Testis (tissue), 3 donors: ENCODE data around the gene APLNR. TPM values are rescaled to one million over a fixed set of nuclear protein-coding genes. Genes with fewer than 3 reads are reported as not detected.

Source experiments
- DNase-seq: peaks from one replicate; pipeline ENCODE4 v3.0.0-alpha.2; 2019
- H3K27ac ChIP-seq, 2 donors: fragments of 200-600 bp; sonication (generic); one replicate each; pipeline ENCODE4 v1.5.1; 2019
- H3K27me3 ChIP-seq: fragments of 200-600 bp; sonication (generic); one replicate; pipeline ENCODE4 v1.5.1; 2019
- H3K36me3 ChIP-seq: fragments of 200-600 bp; sonication (generic); one replicate; pipeline ENCODE4 v1.5.1; 2017; ENCODE audit warnings: low read depth; ENCODE audit errors: missing control alignments
- H3K4me1 ChIP-seq: fragments of 200-600 bp; sonication (generic); one replicate; pipeline ENCODE4 v1.5.1; 2019
- H3K4me3 ChIP-seq, 2 donors: fragments of 200-600 bp; sonication (generic); one replicate each; pipeline ENCODE4 v1.5.1; 2017 to 2019
- H3K9me3 ChIP-seq: fragments of 200-600 bp; sonication (generic); one replicate; pipeline ENCODE4 v1.5.1; 2017
- POLR2A ChIP-seq: fragments of 450-650 bp; IDR thresholded peaks from one replicate; pipeline ENCODE4 v1.6.1; 2017; ENCODE audit warnings: antibody characterized with exemption, mild to moderate bottlenecking, moderate library complexity
- WGBS, 2 donors: methylation state at CpG; one replicate each; pipeline ENCODE4 v1.1.5; 2018; 5-methylcytosine and 5-hydroxymethylcytosine counted together
- intact Hi-C: fragments of 100-400 bp; cut with DNase I; formaldehyde crosslinking; loops from one replicate; pipeline ENCODE4 v1.15.1; 2023; ENCODE audit warnings: low total_unique reads
- polyA plus RNA-seq: library from polyadenylated mRNA; stranded (reverse); fragments of 350-450 nt; fragmentation: Illumina TruSeq; extraction: RNeasy Lipid Tissue Mini Kit (QIAGEN cat#74804); gene quantifications from one replicate; pipeline ENCODE4 v1.2.3, GENCODE V29; 2014; ENCODE audit warnings: low read depth, low replicate concordance; ENCODE audit not compliant: insufficient read depth
- total RNA-seq, 2 donors: library from RNA; depleted of rRNA; stranded (reverse); fragments of >200 nt; gene quantifications; one replicate each; pipeline ENCODE4 v1.2.3, GENCODE V29; 2016
- TF ChIP-seq, protein P1 (sequence below), 3 experiments: fragments of 450-650 bp in 2 of 3; fragments of 200-600 bp in 1 of 3; sonication (generic) in 1 of 3; IDR thresholded peaks; one replicate each; pipeline ENCODE4 v1.5.1; 2016 to 2019; ENCODE audit warnings: antibody characterized with exemption in 3 of 3, mild to moderate bottlenecking in 2 of 3, moderate library complexity in 1 of 3

Gene APLNR
- total and polyA plus RNA-seq, 3 donors from 2014 or later, result 0.94 to 7.1 (median 1.1) TPM

DNA sequence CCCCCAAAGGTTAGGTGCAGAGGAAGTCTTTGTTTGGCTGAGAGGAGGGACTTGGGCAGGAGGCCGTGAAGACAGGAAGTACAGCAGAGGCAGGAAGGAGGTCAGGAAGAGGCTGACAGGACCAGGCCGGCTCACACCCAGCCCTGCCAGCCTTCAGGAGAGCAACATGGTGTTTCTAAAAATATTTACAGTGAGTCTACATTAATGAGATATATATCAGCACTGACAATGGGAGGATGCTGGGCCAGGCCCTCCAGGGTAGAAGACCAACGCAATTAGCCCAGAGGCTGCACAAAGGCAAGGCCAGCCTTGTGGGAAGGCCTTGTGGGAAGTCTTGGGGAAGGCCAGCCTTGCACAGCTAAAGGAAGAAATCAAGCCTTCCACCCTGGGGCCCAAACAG is 7.9 kb upstream of the APLNR start:
- H3K27ac ChIP-seq, result no peak overlapping the region
- H3K36me3 ChIP-seq, result no peaks in the 10 kb centered on the region
- no peak overlapping the region for H3K4me3 ChIP-seq
- H3K4me1 ChIP-seq, result no peaks in the 10 kb centered on the region
- intact Hi-C loops, result loop anchor here (5.0 kb wide), 1 partner anchor 408 kb away; no protein-coding TSS in a partner anchor
- 72 to 76% methylated on average over 3 of the region's 3 CpGs for WGBS, 2 donors
- TF ChIP-seq, protein P1, sequence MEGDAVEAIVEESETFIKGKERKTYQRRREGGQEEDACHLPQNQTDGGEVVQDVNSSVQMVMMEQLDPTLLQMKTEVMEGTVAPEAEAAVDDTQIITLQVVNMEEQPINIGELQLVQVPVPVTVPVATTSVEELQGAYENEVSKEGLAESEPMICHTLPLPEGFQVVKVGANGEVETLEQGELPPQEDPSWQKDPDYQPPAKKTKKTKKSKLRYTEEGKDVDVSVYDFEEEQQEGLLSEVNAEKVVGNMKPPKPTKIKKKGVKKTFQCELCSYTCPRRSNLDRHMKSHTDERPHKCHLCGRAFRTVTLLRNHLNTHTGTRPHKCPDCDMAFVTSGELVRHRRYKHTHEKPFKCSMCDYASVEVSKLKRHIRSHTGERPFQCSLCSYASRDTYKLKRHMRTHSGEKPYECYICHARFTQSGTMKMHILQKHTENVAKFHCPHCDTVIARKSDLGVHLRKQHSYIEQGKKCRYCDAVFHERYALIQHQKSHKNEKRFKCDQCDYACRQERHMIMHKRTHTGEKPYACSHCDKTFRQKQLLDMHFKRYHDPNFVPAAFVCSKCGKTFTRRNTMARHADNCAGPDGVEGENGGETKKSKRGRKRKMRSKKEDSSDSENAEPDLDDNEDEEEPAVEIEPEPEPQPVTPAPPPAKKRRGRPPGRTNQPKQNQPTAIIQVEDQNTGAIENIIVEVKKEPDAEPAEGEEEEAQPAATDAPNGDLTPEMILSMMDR (IDR thresholded peaks at IDR 0.05), result no peak
- TF ChIP-seq POLR2A, result no peak
- H3K27me3 ChIP-seq, result no peaks in the 10 kb centered on the region
- no peaks in the 10 kb centered on the region for H3K9me3 ChIP-seq
- no peak for DNase-seq

DNA sequence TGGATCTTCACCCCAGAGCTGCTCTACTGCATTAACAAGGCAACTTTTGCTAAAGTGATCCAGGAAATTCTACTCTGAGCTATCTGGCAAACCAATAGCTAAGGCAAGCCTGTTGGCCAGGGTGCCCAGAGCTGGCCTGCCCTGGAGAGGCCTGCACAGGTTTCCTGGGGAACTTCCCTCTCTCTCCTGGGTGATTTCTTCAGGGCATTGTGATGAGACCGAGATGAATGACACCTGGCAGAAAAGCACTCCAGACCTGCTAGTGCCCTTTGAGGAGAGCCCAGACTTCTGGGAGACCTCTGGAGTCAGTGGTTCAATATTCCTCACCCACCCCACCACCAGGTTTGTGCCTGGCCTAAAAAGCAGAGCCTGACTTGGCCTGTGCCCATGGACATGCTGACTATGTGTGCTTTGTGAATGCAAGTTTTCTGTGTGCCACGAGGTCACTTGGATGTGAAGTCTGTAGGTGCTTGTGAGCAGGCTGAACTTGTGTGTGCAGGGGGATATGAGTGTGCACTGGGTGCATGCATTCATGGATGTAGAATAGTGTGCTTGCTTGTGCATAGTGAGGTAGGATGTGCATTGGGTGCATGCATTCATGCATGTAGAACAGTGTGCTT is 4.4 kb upstream of the APLNR start:
- Histone ChIP-seq H3K4me1 (no peaks in the 10 kb centered on the region), H3K27ac (no peak overlapping the region), H3K36me3 (no peaks in the 10 kb centered on the region), H3K9me3 (no peaks in the 10 kb centered on the region), H3K4me3 (no peak overlapping the region), H3K27me3 (no peaks in the 10 kb centered on the region)
- no peak for DNase-seq
- 76 to 89% methylated on average over 1 to 2 of the region's 2 CpGs for WGBS, 2 donors
- intact Hi-C loops, result no loop called here
- TF ChIP-seq POLR2A, result no peak
- TF ChIP-seq, protein P1 (IDR thresholded peaks at IDR 0.05), result no peak

DNA sequence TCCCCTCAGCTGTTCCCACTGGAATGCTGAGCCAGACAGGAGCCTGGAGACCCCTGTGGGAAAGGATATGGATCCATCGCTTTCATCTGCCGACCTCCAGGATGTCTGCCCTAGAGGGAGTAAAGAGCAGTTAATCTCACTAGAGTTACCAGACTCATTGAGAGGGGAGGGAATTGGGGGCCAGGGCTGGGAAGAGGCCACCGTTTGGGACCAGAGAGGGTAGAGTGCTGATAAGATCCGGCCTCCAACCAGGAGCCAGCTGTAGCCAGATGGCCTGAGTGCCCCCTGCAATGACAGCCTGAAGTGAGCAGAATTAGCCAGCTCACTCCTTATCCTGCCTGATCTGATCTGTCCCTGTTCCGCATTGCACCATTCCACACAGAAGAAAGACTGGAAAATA is 3.7 kb upstream of the APLNR start:
- no peak for DNase-seq
- H3K9me3 ChIP-seq, result no peaks in the 10 kb centered on the region
- no peaks in the 10 kb centered on the region for H3K4me1 ChIP-seq
- H3K4me3 ChIP-seq, result no peak overlapping the region
- H3K36me3 ChIP-seq, result no peaks in the 10 kb centered on the region
- no peaks in the 10 kb centered on the region for H3K27me3 ChIP-seq
- 63 to 65% methylated on average over 5 of the region's 5 CpGs for whole genome bisulfite sequencing, 2 donors
- intact Hi-C loops, result no loop called here
- TF ChIP-seq POLR2A, result no peak
- TF ChIP-seq, protein P1 (IDR thresholded peaks at IDR 0.05), result no peak
- H3K27ac ChIP-seq, result no peak overlapping the region

DNA sequence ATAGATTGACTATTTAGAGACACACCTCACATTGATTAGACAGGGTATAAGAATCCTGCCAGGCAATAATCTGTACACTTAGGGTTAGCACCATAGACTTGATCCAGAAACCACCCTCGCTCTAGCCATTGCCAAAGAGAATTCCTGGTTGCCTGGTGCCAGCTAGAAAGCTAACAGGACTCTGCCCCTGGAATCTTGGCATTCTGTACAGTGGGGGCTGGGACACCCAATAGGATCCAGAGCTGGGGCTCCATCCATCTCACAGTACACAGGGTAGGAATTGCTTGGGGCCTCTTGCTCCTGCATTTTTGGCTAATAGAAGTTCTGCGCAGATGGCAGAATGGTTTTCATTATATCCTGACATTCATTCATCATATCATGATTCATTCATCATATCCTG is 3.0 kb upstream of the APLNR start:
- Histone ChIP-seq H3K36me3 (no peaks in the 10 kb centered on the region), H3K4me3 (no peak overlapping the region), H3K9me3 (no peaks in the 10 kb centered on the region), H3K27ac (no peak overlapping the region), H3K27me3 (no peaks in the 10 kb centered on the region), H3K4me1 (no peaks in the 10 kb centered on the region)
- DNase-seq, result no peak
- WGBS, 2 donors, result 87 to 97% methylated on average over 2 of the region's 2 CpGs
- intact Hi-C loops, result no loop called here
- no peak for TF ChIP-seq POLR2A
- TF ChIP-seq, protein P1 (IDR thresholded peaks at IDR 0.05), result no peak

DNA sequence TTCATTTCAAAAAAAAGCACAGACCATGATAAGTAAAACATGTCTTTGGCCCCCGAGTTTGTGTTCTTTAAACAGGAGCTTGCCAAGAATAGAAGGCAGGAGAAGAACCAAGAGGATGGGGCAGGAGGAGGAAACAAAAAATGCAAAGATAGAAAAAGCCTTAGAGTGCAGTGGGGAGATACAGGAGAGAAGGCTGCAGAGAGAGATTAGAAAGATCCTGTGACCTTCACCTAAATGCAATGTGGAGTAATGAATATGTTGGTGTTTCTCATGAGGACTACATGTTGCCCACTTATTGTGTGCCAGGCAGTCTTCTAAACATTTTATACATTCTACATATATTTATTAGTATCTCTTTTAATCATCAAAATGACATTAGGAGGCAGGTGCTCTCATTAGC is 2.3 kb upstream of the APLNR start:
- Histone ChIP-seq H3K27me3 (no peaks in the 10 kb centered on the region), H3K36me3 (no peaks in the 10 kb centered on the region), H3K9me3 (no peaks in the 10 kb centered on the region), H3K4me3 (no peak overlapping the region), H3K27ac (no peak overlapping the region), H3K4me1 (no peaks in the 10 kb centered on the region)
- 54 to 71% methylated on average over 1 of the region's 1 CpG for WGBS, 2 donors
- no peak for TF ChIP-seq POLR2A
- TF ChIP-seq, protein P1 (IDR thresholded peaks at IDR 0.05), result no peak
- DNase-seq, result no peak
- intact Hi-C loops, result no loop called here
